GM12878 (cell line): ENCODE data around the gene AMOTL1. TPM values are rescaled to one million over a fixed set of nuclear protein-coding genes. Genes with fewer than 3 reads are reported as not detected.

Experiments
- ATAC-seq: fragments of 200-7000 bp; cut with Tn5 transposase; 3 replicates; pipeline ENCODE4 v1.9.1; 2020; ENCODE audit warnings: mild to moderate bottlenecking, moderate library complexity
- BruUV-seq: library from RNA; stranded (reverse); fragments of 400-500 nt; replicated peaks from 2 replicates; lab custom pipeline; 2021; lab: Mats Ljungman, UMichigan
- CTCF ChIA-PET: fragments of 300-600 bp; sonication (Branson Sonifier 250); formaldehyde crosslinking; extraction: SDS; loops from one replicate; lab custom pipeline; 2021; ENCODE audit warnings: inconsistent platforms; lab: Yijun Ruan, JAX
- POLR2A ChIA-PET: fragments of 350-600 bp; formaldehyde crosslinking; extraction: SDS; loops from one replicate; lab custom pipeline; 2021; ENCODE audit warnings: inconsistent platforms; lab: Charles Lee
- RAD21 ChIA-PET: fragments of 300-600 bp; sonication (Branson Sonifier 250); formaldehyde crosslinking; loops from one replicate; lab custom pipeline; 2023; ENCODE audit warnings: antibody characterized with exemption; ENCODE audit not compliant: unreplicated experiment; lab: Charles Lee
- SMC1A ChIA-PET: fragments of 300-600 bp; sonication (Branson Sonifier 250); formaldehyde crosslinking; loops from one replicate; lab custom pipeline; 2023; ENCODE audit not compliant: unreplicated experiment, uncharacterized antibody; lab: Charles Lee
- DNase-seq: peaks from one replicate; pipeline ENCODE4 v3.0.0-alpha.2; 2011; ENCODE audit warnings: low read depth, low spot score
- FAIRE-seq: peaks from 3 replicates; lab custom pipeline; 2011; peaks lifted over from hg19 to GRCh38; lab: Jason Lieb, UNC
- H2AFZ ChIP-seq: 2 replicates; pipeline ENCODE4 v1.6.0; 2011; ENCODE audit warnings: low read depth, low read length, control low read depth; ENCODE audit not compliant: control insufficient read depth
- H3K27ac ChIP-seq: 2 replicates; pipeline ENCODE4 v1.5.1; 2011; ENCODE audit warnings: control low read depth; ENCODE audit not compliant: control insufficient read depth, insufficient read depth
- H3K27me3 ChIP-seq, 2 experiments: replicated peaks in 1 of 2; 2 replicates each; pipeline versions ENCODE4 v1.6.0 to v1.6.1; 2011; ENCODE audit warnings: low read length in 1 of 2; ENCODE audit not compliant: control insufficient read depth in 2 of 2, insufficient read depth in 2 of 2
- H3K36me3 ChIP-seq, 2 experiments: 2 replicates each; pipeline ENCODE4 v1.5.1; 2011; ENCODE audit warnings: low read length in 1 of 2; ENCODE audit not compliant: control insufficient read depth in 2 of 2, insufficient read depth in 2 of 2
- H3K4me1 ChIP-seq: 2 replicates; pipeline ENCODE4 v1.6.1; 2011; ENCODE audit warnings: mild to moderate bottlenecking, low read length, moderate library complexity, mixed read lengths; ENCODE audit not compliant: control insufficient read depth, insufficient read depth
- H3K4me2 ChIP-seq: 2 replicates; pipeline ENCODE4 v1.6.0; 2011; ENCODE audit warnings: control low read depth; ENCODE audit not compliant: control insufficient read depth, insufficient read depth
- H3K4me3 ChIP-seq: fragments of 200-600 bp; sonication (generic); 2 replicates; pipeline ENCODE4 v1.5.1; 2016
- H3K79me2 ChIP-seq: 2 replicates; pipeline ENCODE4 v1.6.0; 2011; ENCODE audit warnings: low read length; ENCODE audit not compliant: control insufficient read depth, insufficient read depth
- H3K9ac ChIP-seq: 2 replicates; pipeline ENCODE4 v1.8.0; 2011; ENCODE audit warnings: low read length, control low read depth, mixed read lengths; ENCODE audit not compliant: control insufficient read depth, insufficient read depth
- H3K9me3 ChIP-seq: replicated peaks from 3 replicates; pipeline ENCODE4 v1.5.1; 2011; ENCODE audit warnings: mild to moderate bottlenecking, low read length; ENCODE audit not compliant: control insufficient read depth, insufficient read depth
- H4K20me1 ChIP-seq: 2 replicates; pipeline ENCODE4 v1.6.0; 2011; ENCODE audit not compliant: control insufficient read depth, insufficient read depth
- BCL11A ChIP-seq: IDR thresholded peaks from 2 replicates; pipeline ENCODE4 v1.6.1; 2011; ENCODE audit warnings: low read depth, low read length
- NBN ChIP-seq: fragments of 450-650 bp; IDR thresholded peaks from 2 replicates; pipeline ENCODE4 v1.6.1; 2016
- RBBP5 ChIP-seq: fragments of 200-600 bp; sonication (generic); conservative IDR thresholded peaks from 2 replicates; pipeline ENCODE4 v1.6.1; 2016
- SIN3A ChIP-seq: IDR thresholded peaks from 2 replicates; pipeline ENCODE4 v1.6.1; 2012; ENCODE audit warnings: low read depth, low read length, improper control_type of control experiment
- ZNF622 ChIP-seq: fragments of 450-650 bp; IDR thresholded peaks from 2 replicates; pipeline ENCODE4 v1.6.1; 2017; ENCODE audit warnings: mild to moderate bottlenecking, inconsistent platforms
- WGBS: methylation state at CpG from one replicate; pipeline ENCODE4 v1.1.6; 2016; ENCODE audit warnings: low lambda C conversion rate; ENCODE audit not compliant: insufficient replicate concordance, insufficient coverage; ENCODE audit errors: missing lambda C conversion rate; 5-methylcytosine and 5-hydroxymethylcytosine counted together
- in situ Hi-C: fragments of 300-500 bp; cut with MboI; formaldehyde crosslinking; loops from 9 replicates; pipeline ENCODE4 v1.14.3; 2018; ENCODE audit warnings: mixed read lengths
- intact Hi-C: fragments of 100-400 bp; cut with micrococcal nuclease; formaldehyde crosslinking; loops from one replicate; pipeline ENCODE4 v1.14.2; 2022; ENCODE audit not compliant: unreplicated experiment
- polyA plus RNA-seq, 11 experiments: library from polyadenylated mRNA; depleted of rRNA in 4 of 11; unstranded in 6 of 11; stranded (reverse) in 5 of 11; fragments of >200 nt; fragmentation: Nextera tagmentation in 4 of 11; fragmentation: Illumina TruSeq in 1 of 11; extraction: Ambion mirVana in 4 of 11; extraction: Trizol in 1 of 11; gene quantifications; 1 replicate in 1 of 11; 2 replicates in 10 of 11; pipeline versions ENCODE4 v1.2.1 to v1.2.3, GENCODE V29; 2011 to 2016; ENCODE audit warnings: inconsistent platforms in 2 of 11, missing spikeins in 2 of 11, low read depth in 1 of 11
- total RNA-seq, 4 experiments: library from RNA; depleted of rRNA in 3 of 4; stranded (reverse); fragments of >200 nt in 3 of 4; fragmentation: Illumina TruSeq in 1 of 4; extraction: Trizol in 1 of 4; gene quantifications; 2 replicates each; pipeline versions ENCODE4 v1.2.1 to v1.2.3, GENCODE V29; 2013 to 2021
- TF ChIP-seq, protein P1 (sequence below): fragments of 450-650 bp; IDR thresholded peaks from 2 replicates; pipeline ENCODE4 v1.6.1; 2016; ENCODE audit warnings: mild to moderate bottlenecking
- TF ChIP-seq, protein P2 (sequence below), 3 experiments: IDR thresholded peaks in 2 of 3; conservative IDR thresholded peaks in 1 of 3; 2 replicates each; pipeline ENCODE4 v1.5.1; 2011; ENCODE audit warnings: low read depth in 3 of 3, low read length in 3 of 3, mild to moderate bottlenecking in 3 of 3, control low read depth in 2 of 3, moderate library complexity in 2 of 3, inconsistent platforms in 1 of 3, mixed read lengths in 1 of 3; ENCODE audit not compliant: control insufficient read depth in 2 of 3, insufficient read depth in 1 of 3; ENCODE audit errors: extremely low read depth in 1 of 3
- TF ChIP-seq, protein P3 (sequence below): fragments of 450-650 bp; IDR thresholded peaks from 2 replicates; pipeline ENCODE4 v1.6.1; 2016; ENCODE audit warnings: mild to moderate bottlenecking

AMOTL1 gene
- total and polyA plus RNA-seq, 10 of the 15 experiments (the other 5 are each of a cell fraction or from before 2014, with no cell fraction given), result under 0.01 to 0.41 (median 0.01) TPM; not detected in 7

DNA sequence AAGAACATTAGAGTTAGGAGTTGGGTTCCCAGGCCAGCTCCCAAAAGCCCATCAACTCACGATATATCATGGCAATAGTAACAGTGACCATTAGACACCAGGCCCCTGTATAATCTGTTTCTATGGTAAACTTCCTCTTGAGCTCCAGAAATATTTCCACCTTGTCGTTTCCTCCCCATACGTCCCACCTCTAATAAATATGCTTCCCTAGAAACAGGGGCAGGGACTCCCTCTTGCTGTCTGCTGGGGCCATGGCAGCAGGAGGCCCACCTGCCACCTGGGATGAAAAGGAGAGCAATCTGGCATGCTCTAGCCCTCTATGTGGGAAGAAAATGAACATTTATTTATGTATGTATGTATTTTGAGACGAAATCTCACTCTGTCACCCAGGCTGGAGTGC lies 32.2 kb upstream of the AMOTL1 start (continued):
- TF ChIP-seq, protein P1, sequence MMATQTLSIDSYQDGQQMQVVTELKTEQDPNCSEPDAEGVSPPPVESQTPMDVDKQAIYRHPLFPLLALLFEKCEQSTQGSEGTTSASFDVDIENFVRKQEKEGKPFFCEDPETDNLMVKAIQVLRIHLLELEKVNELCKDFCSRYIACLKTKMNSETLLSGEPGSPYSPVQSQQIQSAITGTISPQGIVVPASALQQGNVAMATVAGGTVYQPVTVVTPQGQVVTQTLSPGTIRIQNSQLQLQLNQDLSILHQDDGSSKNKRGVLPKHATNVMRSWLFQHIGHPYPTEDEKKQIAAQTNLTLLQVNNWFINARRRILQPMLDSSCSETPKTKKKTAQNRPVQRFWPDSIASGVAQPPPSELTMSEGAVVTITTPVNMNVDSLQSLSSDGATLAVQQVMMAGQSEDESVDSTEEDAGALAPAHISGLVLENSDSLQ, result no peak

DNA sequence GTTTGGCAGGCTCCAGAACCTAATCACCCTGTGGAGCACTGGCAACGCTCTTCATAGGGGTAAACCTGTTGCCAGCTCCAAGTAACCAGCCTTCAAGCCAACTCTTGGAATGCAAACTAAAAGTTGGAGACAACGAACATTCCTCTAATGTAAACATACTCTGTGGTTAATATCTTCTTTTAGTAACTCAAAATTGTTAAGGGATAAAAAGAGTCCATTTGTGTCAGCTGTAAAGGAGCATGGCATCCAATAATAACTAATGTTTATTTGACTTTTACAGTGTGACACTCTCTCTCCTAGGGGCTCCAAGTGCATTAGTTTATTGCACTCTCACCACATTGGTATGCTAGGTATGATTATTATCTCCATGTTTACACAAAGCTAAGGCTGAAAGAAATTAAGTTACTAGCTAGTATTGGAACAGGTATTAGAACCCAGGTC lies 31.0 kb upstream of the AMOTL1 start:
- Histone ChIP-seq H3K27me3 (peaks cover 10 to 11% of the 10 kb centered on the region in 2 experiments), H3K27ac (no peak overlapping the region), H4K20me1 (no peaks in the 10 kb centered on the region), H3K9ac (no peak overlapping the region), H3K79me2 (no peaks in the 10 kb centered on the region), H2AFZ (no peak overlapping the region), H3K4me3 (no peak overlapping the region), H3K9me3 (no peaks in the 10 kb centered on the region), H3K4me2 (no peak overlapping the region), H3K4me1 (no peaks in the 10 kb centered on the region), H3K36me3 (no peaks in the 10 kb centered on the region)
- TF ChIP-seq ZNF622, result no peak
- no peak for TF ChIP-seq NBN
- TF ChIP-seq, protein P2, sequence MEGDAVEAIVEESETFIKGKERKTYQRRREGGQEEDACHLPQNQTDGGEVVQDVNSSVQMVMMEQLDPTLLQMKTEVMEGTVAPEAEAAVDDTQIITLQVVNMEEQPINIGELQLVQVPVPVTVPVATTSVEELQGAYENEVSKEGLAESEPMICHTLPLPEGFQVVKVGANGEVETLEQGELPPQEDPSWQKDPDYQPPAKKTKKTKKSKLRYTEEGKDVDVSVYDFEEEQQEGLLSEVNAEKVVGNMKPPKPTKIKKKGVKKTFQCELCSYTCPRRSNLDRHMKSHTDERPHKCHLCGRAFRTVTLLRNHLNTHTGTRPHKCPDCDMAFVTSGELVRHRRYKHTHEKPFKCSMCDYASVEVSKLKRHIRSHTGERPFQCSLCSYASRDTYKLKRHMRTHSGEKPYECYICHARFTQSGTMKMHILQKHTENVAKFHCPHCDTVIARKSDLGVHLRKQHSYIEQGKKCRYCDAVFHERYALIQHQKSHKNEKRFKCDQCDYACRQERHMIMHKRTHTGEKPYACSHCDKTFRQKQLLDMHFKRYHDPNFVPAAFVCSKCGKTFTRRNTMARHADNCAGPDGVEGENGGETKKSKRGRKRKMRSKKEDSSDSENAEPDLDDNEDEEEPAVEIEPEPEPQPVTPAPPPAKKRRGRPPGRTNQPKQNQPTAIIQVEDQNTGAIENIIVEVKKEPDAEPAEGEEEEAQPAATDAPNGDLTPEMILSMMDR (IDR thresholded peaks at IDR 0.05 in 2 of 3, conservative IDR thresholded peaks at IDR 0.05 in 1 of 3; ENCODE audit: control insufficient read depth in 2 of 3, extremely low read depth in 1 of 3, insufficient read depth in 1 of 3, low read depth in 3 of 3, low read length in 3 of 3), result no peak
- no peak for TF ChIP-seq BCL11A
- no peak for TF ChIP-seq RBBP5
- TF ChIP-seq SIN3A, result no peak
- TF ChIP-seq, protein P3, sequence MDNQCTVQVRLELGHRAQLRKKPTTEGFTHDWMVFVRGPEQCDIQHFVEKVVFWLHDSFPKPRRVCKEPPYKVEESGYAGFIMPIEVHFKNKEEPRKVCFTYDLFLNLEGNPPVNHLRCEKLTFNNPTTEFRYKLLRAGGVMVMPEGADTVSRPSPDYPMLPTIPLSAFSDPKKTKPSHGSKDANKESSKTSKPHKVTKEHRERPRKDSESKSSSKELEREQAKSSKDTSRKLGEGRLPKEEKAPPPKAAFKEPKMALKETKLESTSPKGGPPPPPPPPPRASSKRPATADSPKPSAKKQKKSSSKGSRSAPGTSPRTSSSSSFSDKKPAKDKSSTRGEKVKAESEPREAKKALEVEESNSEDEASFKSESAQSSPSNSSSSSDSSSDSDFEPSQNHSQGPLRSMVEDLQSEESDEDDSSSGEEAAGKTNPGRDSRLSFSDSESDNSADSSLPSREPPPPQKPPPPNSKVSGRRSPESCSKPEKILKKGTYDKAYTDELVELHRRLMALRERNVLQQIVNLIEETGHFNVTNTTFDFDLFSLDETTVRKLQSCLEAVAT, result no peak
- ChIA-PET SMC1A (no interaction called here), RAD21 (no interaction called here), POLR2A (no interaction called here), CTCF (interaction anchor here (0.9 kb wide), 1 partner anchor 8 kb away, joined by 3 read pairs; no protein-coding TSS in a partner anchor)
- no TSS peak for BruUV-seq
- no peak for DNase-seq
- FAIRE-seq, result no peak
- no peak for ATAC-seq
- WGBS, result 0% methylated on average over 2 of the region's 2 CpGs
- in situ Hi-C loops (no loop called here), intact Hi-C loops (no loop called here)
